Measurements from ENCODE around the gene FAF2.

Gene FAF2, protein sequence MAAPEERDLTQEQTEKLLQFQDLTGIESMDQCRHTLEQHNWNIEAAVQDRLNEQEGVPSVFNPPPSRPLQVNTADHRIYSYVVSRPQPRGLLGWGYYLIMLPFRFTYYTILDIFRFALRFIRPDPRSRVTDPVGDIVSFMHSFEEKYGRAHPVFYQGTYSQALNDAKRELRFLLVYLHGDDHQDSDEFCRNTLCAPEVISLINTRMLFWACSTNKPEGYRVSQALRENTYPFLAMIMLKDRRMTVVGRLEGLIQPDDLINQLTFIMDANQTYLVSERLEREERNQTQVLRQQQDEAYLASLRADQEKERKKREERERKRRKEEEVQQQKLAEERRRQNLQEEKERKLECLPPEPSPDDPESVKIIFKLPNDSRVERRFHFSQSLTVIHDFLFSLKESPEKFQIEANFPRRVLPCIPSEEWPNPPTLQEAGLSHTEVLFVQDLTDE

DNA sequence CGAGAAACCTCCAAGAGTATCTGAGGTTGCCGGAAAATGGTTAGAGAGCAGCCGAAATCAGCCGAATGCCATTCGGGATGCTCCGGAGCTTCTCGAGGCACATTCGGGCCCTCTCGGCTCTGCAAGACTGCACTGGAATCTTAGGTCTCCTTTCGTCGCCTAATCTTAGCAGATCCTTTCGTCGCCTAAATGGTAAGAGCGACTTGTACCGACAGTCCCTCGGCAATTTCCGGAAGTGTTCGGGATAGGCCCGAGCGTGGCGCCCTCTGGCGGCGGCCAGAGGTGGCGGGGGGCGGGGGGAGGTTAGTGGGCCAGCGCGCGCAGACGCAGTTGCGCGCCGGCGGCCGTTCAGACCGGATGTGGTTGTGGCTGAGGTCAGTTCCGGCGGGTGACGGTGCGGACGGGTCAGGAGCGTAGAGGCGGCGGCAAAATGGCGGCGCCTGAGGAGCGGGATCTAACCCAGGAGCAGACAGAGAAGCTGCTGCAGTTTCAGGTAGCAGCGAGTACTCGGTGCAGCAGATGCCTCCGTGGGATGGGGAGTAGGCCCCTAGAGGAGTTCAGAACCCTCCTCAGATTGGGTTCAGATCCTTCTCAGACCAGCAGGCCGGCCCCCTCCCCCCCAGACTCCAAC is at the start of gene FAF2:
TSS of gene FAF2 (plus strand) at position 408 of the 631 bp plus-strand sequence. CDS start at position 431, 23 bp downstream.
- Histone ChIP-seq H3K36me3 (no peaks in the 10 kb centered on the region), H3K4me3 (ENCODE audit: low read depth in 1 of 2, low read length in 1 of 2) (peak within 1 kb of the TSS; percentile 75 to 99), H3K9me3 (no peaks in the 10 kb centered on the region), H3K4me1 (ENCODE audit: control insufficient read depth in 1 of 2, insufficient read depth in 1 of 2, low read depth in 1 of 2, low read length in 1 of 2) (peaks cover 25 to 26% of the 10 kb centered on the region in 2 experiments), H3K27ac (peak within 1 kb of the TSS; percentile 94), H3K27me3 (no peaks in the 10 kb centered on the region)
- TF ChIP-seq, protein P1, sequence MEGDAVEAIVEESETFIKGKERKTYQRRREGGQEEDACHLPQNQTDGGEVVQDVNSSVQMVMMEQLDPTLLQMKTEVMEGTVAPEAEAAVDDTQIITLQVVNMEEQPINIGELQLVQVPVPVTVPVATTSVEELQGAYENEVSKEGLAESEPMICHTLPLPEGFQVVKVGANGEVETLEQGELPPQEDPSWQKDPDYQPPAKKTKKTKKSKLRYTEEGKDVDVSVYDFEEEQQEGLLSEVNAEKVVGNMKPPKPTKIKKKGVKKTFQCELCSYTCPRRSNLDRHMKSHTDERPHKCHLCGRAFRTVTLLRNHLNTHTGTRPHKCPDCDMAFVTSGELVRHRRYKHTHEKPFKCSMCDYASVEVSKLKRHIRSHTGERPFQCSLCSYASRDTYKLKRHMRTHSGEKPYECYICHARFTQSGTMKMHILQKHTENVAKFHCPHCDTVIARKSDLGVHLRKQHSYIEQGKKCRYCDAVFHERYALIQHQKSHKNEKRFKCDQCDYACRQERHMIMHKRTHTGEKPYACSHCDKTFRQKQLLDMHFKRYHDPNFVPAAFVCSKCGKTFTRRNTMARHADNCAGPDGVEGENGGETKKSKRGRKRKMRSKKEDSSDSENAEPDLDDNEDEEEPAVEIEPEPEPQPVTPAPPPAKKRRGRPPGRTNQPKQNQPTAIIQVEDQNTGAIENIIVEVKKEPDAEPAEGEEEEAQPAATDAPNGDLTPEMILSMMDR (IDR thresholded peaks at IDR 0.05), result peak; percentile 100

DNA sequence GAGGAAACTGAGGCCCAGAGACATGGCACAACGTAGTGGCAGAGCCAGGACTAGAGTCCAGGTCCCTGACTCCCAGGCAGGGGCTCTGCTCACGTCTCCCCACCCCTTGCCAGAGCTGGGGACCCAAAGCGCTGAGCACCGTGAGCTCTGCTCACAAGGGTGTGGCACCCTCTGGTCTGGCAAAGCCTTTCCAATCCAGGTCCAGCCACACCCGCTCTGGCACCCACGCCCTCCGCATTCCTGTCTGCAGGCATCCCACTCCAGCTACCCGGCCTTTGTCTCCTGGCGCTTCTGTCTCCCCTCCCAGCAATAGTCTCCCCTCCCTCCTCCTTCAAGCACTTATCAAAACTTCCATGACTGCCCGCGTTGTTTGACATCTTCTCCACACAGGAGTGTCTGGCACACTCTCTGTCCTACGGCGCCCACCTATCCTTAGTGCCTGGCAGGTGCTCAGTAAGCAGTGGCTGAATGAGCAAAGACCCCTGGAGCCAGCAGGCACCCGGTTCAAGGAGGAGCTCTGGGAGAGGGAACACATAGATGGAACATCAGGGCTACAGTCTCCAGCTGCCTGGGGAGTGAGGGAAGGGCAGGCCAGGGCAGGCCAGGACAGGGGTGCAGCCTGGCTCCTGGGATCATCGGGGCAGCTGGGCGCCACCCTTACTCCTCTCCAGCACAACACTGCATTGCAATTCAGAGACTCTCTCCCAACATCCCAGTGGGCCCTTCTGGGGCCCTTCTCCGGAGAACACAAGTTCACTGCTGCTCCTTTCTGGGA is 47.6 kb upstream of the FAF2 start:
- Histone ChIP-seq H3K9me3 (no peaks in the 10 kb centered on the region), H3K4me1 (ENCODE audit: control insufficient read depth in 1 of 2, insufficient read depth in 1 of 2, low read depth in 1 of 2, low read length in 1 of 2) (no peaks in the 10 kb centered on the region), H3K36me3 (peaks cover 40% of the 10 kb centered on the region), H3K27me3 (no peaks in the 10 kb centered on the region), H3K27ac (no peak overlapping the region), H3K4me3 (ENCODE audit: low read depth in 1 of 2, low read length in 1 of 2) (no peak overlapping the region)
- TF ChIP-seq, protein P1 (IDR thresholded peaks at IDR 0.05), result no peak

DNA sequence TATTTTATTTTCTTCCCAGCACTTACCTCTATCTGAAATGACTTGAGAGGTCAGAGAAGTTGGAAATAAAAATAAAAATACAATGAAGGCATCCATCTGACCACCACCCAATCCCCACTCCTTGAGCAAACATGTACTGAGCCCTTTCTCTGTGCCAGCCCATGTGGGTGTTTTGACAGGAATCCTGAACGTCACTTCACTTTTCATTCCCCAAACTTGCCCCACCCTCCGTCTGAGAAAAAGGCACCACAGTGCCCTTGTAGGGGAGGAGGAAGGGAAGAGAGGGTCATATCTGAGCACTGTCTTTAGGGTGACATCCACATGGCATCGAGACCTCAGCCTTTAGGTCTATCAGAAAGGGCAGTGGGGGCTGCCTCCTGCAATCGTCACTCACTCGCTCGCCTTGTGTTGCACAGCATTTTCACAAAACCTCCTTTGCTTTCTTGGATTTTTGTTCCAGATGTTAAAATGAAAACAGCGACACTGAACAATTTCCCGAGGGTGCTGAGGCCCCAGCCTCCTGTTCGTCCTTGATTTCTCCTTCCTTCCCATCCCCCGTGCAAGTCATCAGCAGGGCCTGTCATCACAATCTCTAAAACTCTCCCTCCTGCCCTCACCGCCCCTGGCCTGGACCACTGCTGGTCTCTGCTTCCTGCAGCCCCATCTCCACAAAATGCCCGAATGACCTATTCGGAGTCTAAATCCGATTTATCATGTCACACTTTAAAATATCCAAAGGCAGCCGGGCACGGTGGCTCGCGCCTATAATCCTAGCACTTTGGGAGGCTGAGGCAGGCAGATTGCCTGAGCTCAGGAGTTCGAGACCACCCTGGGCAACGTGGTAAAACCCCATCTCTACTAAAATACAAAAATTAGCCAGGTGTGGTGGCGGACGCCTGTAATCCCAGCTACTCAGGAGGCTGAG is 46.6 kb upstream of the FAF2 start:
- Histone ChIP-seq H3K27me3 (no peaks in the 10 kb centered on the region), H3K27ac (no peak overlapping the region), H3K9me3 (no peaks in the 10 kb centered on the region), H3K4me3 (ENCODE audit: low read depth in 1 of 2, low read length in 1 of 2) (no peak overlapping the region), H3K36me3 (peaks cover 40% of the 10 kb centered on the region), H3K4me1 (ENCODE audit: control insufficient read depth in 1 of 2, insufficient read depth in 1 of 2, low read depth in 1 of 2, low read length in 1 of 2) (no peaks in the 10 kb centered on the region)
- TF ChIP-seq, protein P1 (IDR thresholded peaks at IDR 0.05), result no peak

DNA sequence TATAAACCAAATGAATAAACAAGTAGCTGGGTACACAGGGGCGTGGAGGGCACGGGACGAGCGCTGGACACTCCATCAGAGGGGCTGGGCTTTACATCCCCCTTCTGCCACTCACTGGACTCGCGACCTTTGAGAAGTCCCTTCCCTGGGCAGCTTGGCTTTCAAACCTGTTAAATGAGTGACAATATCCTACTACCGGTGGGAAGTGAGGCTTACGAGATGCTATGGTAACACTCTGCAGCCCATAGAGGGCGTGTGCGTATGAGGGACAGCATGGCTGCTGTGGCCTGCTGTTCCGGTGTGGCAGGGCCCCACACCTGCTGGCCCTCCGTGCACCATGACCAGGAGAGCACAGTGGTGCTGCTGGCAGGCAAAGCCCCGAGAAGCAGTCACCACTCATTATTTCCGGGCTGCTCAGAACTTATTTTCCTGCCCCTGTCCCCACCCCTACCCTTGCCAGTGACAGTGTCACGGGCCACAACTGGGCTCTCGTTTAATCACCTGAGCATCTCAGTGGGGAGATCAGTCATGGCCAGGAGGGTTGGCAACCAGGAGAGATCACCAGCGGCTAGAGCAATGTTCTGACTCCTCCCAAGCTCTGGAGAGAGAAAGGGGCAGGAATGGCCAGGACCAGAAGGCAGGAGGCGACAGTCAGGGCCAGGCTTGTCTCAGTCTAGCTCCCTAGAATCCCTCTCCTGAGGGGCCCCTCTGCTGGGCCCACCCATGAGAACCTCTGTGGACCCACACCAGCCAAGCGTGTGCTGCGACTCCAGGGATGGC is 42.3 kb upstream of the FAF2 start:
- no peaks in the 10 kb centered on the region for H3K4me1 ChIP-seq (ENCODE audit: control insufficient read depth in 1 of 2, insufficient read depth in 1 of 2, low read depth in 1 of 2, low read length in 1 of 2)
- TF ChIP-seq, protein P1 (IDR thresholded peaks at IDR 0.05), result no peak
- no peak overlapping the region for H3K27ac ChIP-seq
- peaks cover 58% of the 10 kb centered on the region for H3K36me3 ChIP-seq
- H3K27me3 ChIP-seq, result no peaks in the 10 kb centered on the region
- H3K9me3 ChIP-seq, result no peaks in the 10 kb centered on the region
- no peak overlapping the region for H3K4me3 ChIP-seq (ENCODE audit: low read depth in 1 of 2, low read length in 1 of 2)
